Left renal pelvis (tissue), 4 donors: ENCODE measurements around the gene GGPS1. TPM values are rescaled to one million over a fixed set of nuclear protein-coding genes. Genes with fewer than 3 reads are reported as not detected.
A peak's percentile ranks its signal among the peaks of the same experiment; 100 is the strongest.
"Not testable (repeated sequence)": the region's sequence is repeated elsewhere in the genome, so short reads cannot be mapped to it uniquely, and the experiment has no call there.

Source experiments
- DNase-seq, 4 donors: peaks; one replicate each; pipeline ENCODE4 v3.0.0-alpha.2; 2013; ENCODE audit warnings: low read depth in 4 of 4, low spot score in 3 of 4
- polyA plus RNA-seq, 4 donors: library from polyadenylated mRNA; unstranded; fragments of 120-200 nt; gene quantifications; one replicate each; pipeline ENCODE4 v1.2.1, GENCODE V29; 2013; ENCODE audit not compliant: insufficient read length in 4 of 4

The GGPS1 gene
- polyA plus RNA-seq, 4 donors = 54.1 to 66.3 (median 61.1) TPM

GRCh38 chr1:235336903-235337302 is 8.5 kb downstream of the GGPS1 start:
- peak in 2 of 4 donors; percentile 6 to 16 for DNase-seq

DNA sequence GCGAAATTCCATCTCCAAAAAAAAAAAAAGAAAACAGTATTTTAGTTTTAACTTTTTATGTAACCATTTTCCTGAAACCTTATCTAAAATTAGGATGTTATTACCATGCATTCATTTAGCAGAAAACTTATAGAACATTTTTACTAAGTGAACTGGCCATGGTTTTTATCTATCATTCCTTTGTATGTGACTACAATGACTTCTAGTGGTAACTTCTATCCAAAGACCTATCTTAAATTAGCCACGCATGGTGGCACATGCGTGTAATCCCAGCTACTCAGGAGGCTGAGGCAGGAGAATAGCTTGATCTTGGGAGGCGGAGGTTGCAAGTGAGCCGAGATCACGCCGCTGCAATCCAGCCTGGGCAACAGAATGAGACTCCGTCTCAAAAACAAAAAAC is 11.4 kb downstream of the GGPS1 start:
- DNase-seq = no peak

- DNase-seq = no peak
Measured at GRCh38 chr1:235341334-235341733, 13.0 kb downstream of the GGPS1 start.

DNA sequence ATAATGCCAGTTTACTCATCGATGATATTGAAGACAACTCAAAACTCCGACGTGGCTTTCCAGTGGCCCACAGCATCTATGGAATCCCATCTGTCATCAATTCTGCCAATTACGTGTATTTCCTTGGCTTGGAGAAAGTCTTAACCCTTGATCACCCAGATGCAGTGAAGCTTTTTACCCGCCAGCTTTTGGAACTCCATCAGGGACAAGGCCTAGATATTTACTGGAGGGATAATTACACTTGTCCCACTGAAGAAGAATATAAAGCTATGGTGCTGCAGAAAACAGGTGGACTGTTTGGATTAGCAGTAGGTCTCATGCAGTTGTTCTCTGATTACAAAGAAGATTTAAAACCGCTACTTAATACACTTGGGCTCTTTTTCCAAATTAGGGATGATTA is 13.7 kb downstream of the GGPS1 start:
- DNase-seq = no peak

DNA sequence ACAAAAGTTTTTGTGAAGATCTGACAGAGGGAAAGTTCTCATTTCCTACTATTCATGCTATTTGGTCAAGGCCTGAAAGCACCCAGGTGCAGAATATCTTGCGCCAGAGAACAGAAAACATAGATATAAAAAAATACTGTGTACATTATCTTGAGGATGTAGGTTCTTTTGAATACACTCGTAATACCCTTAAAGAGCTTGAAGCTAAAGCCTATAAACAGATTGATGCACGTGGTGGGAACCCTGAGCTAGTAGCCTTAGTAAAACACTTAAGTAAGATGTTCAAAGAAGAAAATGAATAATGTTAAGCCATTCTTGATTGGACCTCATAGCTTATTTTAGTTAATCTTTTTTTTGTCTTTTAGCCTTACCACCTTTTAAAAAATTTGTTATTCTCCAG is 14.1 kb downstream of the GGPS1 start:
- no peak for DNase-seq

- no peak for DNase-seq
Measured at GRCh38 chr1:235343726-235344125, 15.4 kb downstream of the GGPS1 start.

DNA sequence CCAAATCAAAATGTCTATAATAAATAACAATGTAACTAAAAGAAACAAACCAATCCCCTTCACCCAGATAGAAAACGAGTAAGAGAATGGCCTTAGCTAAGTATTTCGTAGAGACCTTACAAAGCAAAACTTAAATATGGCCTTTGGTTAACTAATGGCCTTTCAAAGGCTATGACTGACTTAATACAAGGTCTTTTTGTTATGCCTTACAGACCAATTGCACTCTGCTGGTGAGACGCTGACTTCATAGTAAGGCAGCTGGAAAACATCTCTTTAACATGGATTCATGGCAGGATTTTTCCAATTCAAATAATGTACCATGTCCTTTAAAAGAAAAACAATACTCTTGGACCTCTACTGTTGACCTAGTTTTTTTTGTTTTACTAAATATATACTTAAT is 23.1 kb downstream of the GGPS1 start:
- no peak for DNase-seq

DNA sequence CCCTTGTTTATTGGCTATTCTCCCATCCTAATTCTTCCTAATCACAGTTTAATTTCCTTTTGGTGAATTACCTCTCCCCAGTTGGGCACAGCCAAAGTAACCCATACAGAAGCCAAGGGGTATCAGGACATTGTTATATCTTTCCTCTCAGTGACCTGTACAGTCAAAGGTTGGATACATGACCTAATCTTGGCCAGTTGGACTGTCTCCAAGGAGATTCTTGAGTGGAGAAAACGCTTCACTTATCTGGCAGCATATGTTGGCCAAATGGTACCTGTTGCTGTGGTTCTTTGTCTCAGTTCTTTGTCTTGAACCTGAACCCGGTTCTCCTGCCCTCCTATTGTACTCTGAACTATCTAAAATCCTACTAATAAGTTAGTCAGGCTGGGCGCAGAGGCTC is 23.5 kb downstream of the GGPS1 start:
- DNase-seq = no peak

GRCh38 chr1:235357485-235358373 is 29.4 kb downstream of the GGPS1 start:
- no peak for DNase-seq

DNA sequence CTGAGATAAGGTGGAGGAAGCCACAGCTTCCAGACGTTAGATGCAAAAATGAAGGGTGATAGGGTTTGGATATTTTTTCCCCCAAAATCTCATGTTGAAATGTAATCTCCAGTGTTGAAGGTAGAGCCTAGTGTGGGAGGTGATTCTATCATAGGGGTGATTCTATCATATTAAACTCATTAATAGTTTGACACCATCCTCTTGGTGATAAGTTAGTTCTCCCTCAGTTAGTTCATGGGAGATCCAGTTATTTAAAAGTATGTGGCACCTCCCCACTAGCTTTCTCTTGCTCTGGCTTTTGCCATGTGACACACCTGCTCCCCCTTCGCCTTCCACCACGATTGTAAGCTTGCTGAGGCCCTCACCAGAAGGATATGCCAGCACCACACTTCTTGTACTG is 30.5 kb downstream of the GGPS1 start:
- no peak for DNase-seq

DNA sequence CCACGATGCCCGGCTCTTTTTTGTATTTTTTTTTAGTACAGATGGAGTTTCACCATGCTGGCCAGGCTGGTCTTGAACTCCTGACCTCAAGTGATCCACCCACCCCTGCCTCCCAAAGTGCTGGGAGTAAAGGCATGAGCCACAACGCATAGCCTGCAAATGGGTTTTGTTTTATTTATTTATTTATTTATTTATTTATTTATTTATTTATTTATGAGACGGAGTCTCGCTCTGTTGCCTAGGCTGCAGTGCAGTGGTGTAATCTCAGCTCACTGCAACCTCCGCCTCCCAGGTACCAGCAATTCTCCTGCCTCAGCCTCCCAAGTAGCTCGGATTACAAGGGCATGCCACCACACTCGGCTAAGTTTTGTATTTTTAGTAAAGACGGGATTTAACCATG is 35.8 kb downstream of the GGPS1 start:
- not testable (repeated sequence) for DNase-seq

GRCh38 chr1:235366286-235366685 is 37.9 kb downstream of the GGPS1 start:
- no peak for DNase-seq

DNA sequence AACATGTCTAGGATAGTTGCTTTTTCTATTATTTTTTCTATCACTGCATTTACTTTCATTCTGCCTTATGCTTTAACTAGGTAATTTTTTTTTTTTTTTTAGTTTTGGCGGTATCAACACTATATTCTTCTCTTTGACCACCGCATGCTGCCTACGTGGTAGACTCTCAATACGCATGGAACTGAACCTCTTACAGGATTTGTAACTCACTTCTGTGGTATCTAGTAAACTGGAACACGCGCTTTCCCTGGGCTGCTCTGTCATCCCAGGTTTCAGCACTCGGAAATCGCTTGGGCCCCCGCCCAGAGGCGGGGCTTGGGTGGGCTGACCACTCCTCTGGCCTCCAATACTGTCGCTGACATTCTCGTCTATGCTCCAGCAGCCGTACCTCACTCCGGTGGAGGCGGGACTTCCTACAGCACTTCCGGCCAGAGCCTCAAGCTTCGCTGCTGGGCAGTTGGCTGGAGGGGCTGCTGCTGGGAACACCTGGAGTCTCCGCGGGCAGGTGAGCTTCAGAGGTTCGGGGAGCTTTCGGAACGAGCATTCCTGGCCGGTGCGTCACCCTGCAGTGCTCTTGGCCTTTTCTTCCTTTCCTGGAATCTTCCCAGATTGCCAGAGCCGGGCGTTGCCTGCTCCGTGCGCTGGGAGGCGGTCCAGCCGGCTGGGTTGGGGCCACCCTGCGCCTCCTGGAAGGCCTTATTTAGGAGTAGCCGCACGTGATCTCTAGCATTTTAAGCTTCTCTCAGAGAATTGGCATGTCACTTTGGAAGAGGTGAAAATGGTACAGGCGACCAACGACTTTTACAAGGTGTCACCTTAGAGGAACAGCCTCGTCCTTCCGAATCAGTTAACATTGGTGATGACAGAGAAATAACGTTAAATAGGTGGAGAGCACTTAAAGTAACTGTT is 38.9 kb downstream of the GGPS1 start, which contains the start of gene TBCE:
TSS of gene TBCE (plus strand) at position 428 of the 909 bp plus-strand sequence. CDS start 12,623 bp downstream, outside the sequence.
- DNase-seq = peak; percentile 91 to 96 (median 95)

DNA sequence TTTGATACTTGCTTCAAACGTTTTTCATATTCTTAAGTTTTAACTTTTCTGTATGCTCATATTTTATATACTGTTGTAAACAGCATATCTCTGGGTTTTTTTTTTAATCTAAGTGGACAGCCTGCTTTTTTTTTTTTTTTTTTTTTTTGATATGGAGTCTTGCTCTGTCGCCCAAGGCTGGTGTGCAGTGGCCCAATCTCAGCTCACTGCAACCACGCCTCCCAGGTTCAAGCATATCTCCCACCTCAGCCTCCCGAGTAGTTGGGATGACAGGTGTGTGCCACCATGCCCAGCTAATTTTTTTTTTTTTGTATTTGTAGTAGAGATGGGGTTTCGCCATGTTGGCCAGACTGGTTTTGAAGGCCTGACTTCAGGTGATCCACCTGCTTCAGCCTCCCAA is 40.1 kb downstream of the GGPS1 start:
- no peak for DNase-seq

- DNase-seq = no peak
Measured at GRCh38 chr1:235369802-235370201, 41.4 kb downstream of the GGPS1 start.

DNA sequence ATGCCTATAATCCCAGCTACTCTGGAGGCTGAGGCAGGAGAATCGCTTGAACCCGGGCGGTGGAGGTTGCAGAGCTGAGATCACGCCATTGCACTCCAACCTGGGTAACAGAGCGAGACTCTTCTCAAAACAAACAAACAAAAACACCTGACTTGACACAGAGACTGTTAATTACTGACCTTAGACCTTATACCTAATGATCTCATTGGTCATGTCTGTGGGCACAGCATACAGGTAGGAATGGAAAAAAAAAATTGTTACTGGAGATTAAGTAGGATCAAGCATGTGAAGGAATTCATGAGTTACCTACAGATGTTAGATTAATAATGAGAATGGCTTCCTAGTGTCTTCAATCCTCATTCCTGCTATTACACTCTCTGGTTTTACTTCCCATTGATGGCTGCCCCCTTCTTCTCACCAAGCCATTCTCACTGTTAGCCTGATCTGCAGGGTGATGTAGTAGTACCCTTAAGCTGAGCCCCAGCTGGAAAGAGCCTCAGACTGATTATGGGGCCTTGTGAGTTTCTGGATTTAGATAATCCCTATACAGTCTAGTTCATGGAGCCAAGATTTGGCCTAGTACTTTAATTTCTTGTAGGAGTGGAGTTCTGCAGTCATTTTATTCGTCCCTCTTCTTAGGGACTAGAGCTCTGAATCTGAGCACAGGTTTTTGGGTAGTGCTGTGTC is 47.7 kb downstream of the GGPS1 start:
- DNase-seq = no peak

DNA sequence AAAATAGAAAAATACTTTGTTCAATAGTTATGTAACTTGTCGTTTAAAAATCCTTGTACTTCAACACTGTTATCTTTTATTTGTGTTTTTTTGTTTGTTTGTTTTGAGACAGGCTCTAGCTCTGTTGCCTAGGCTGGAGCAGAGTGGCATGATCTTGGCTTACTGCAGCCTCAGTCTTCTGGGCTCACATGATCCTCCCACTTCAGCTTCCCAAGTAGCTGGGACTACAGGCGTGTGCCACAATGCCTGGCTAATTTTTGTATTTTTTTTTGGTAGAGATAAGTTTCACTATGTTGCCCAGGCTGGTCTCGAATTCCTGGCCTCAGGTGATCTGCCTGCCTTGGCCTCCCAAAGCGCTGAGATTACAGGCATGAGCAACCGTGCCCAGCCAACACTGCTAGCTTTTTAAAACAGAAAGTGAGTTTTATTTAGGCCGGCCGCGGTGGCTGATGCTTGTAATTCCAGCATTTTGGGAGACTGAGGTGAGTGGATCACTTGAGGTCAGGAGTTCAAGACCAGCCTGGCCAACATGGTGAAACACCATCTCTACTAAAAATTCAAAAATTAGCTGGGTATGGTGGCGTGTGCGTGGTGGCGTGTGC is 49.9 kb downstream of the GGPS1 start:
- DNase-seq = not testable (repeated sequence)

DNA sequence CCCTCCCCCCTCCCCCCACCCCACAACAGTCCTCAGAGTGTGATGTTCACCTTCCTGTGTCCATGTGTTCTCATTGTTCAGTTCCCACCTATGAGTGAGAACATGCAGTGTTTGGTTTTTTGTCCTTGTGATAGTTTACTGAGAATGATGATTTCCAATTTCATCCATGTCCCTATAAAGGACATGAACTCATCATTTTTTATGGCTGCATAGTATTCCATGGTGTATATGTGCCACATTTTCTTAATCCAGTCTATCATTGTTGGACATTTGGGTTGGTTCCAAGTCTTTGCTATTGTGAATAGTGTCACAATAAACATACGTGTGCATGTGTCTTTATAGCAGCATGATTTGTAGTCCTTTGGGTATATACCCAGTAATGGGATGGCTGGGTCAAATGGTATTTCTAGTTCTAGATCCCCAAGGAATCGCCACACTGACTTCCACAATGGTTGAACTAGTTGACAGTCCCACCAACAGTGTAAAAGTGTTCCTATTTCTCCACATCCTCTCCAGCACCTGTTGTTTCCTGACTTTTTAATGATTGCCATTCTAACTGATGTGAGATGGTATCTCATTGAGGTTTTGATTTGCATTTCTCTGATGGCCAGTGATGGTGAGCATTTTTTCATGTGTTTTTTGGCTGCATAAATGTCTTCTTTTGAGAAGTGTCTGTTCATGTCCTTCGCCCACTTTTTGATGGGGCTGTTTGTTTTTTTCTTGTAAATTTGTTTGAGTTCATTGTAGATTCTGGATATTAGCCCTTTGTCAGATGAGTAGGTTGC is 53.8 kb downstream of the GGPS1 start:
- DNase-seq = not testable (repeated sequence)

GRCh38 chr1:235385633-235386032 is 57.3 kb downstream of the GGPS1 start:
- DNase-seq = not testable (repeated sequence)

DNA sequence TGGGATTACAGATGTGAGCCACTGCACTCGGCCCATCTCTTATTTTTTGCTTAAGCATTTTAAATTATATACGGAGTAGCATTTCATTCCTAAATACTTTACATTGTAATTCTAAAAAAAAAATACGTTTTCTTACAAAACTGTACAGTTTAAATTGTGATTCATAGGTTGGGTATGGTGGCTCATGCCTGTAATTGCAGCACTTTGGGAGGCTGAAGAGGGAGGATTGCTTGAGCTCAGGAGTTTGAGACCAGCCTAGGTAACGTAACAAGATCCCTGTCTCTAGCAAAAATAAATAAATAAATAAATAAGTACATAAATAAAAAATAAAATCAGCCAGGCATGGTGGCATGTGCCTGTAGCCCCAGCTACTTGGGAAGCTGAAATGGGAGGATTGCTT is 63.5 kb downstream of the GGPS1 start:
- DNase-seq = no peak
